SU-DHL-6 (cell line): Measurements from ENCODE around the gene IGLL5.

Experiments used
- H2AFZ ChIP-seq: fragments of 200-600 bp; sonication (generic); 2 replicates; pipeline ENCODE4 v1.6.1; 2014; ENCODE audit warnings: low read depth, mild to moderate bottlenecking, moderate library complexity, mixed read lengths, antibody characterized with exemption, low read length; ENCODE audit not compliant: severe bottlenecking
- H3F3A ChIP-seq: fragments of 200-600 bp; shearing (Covaris generic); 2 replicates; pipeline ENCODE4 v1.6.0; 2016; ENCODE audit warnings: antibody characterized with exemption, mild to moderate bottlenecking; ENCODE audit not compliant: insufficient read depth
- H3K27ac ChIP-seq: fragments of 200-600 bp; sonication (generic); 2 replicates; pipeline ENCODE4 v1.5.1; 2016; ENCODE audit warnings: low read depth, mild to moderate bottlenecking, low read length, moderate library complexity, mixed read lengths
- H3K27me3 ChIP-seq: fragments of 200-600 bp; sonication (generic), shearing (Covaris generic); 2 replicates; pipeline ENCODE4 v1.6.0; 2014; ENCODE audit warnings: mild to moderate bottlenecking, low read length
- H3K36me3 ChIP-seq: fragments of 200-600 bp; sonication (generic); 2 replicates; pipeline ENCODE4 v1.6.1; 2014; ENCODE audit warnings: mild to moderate bottlenecking, low read length, mixed read lengths
- H3K4me2 ChIP-seq: fragments of 300-600, 200-600 bp; shearing (Covaris generic), sonication (generic); 2 replicates; pipeline ENCODE4 v1.6.0; 2014; ENCODE audit warnings: low read length, low read depth, mild to moderate bottlenecking; ENCODE audit not compliant: poor library complexity, severe bottlenecking
- H3K4me3 ChIP-seq: fragments of 200-600 bp; sonication (generic); 2 replicates; pipeline ENCODE4 v1.5.1; 2014; ENCODE audit warnings: antibody characterized with exemption, low read length, mild to moderate bottlenecking, mixed read lengths; ENCODE audit not compliant: insufficient read depth, poor library complexity, severe bottlenecking
- H3K79me2 ChIP-seq: fragments of 200-600 bp; sonication (generic); 2 replicates; pipeline ENCODE4 v1.6.1; 2014; ENCODE audit warnings: mild to moderate bottlenecking, low read length, moderate library complexity; ENCODE audit not compliant: insufficient read depth
- H3K9ac ChIP-seq: fragments of 200-600 bp; sonication (generic); 2 replicates; pipeline ENCODE4 v1.7.0; 2014; ENCODE audit warnings: mild to moderate bottlenecking, low read length
- H3K9me2 ChIP-seq: fragments of 200-600 bp; sonication (generic); replicated peaks from 2 replicates; pipeline ENCODE4 v1.6.1; 2014; ENCODE audit warnings: low read length; ENCODE audit not compliant: insufficient read depth
- H3K9me3 ChIP-seq: fragments of 200-600 bp; sonication (generic); 2 replicates; pipeline ENCODE4 v1.6.1; 2014; ENCODE audit warnings: low read length, mixed read lengths; ENCODE audit not compliant: insufficient read depth
- H4K20me1 ChIP-seq: fragments of 200-600 bp; sonication (generic); 2 replicates; pipeline ENCODE4 v1.6.1; 2014; ENCODE audit warnings: low read depth, mild to moderate bottlenecking, antibody characterized with exemption, low read length, moderate library complexity, mixed read lengths
- EZH2phosphoT487 ChIP-seq: fragments of 200-600 bp; sonication (generic), shearing (Covaris generic); conservative IDR thresholded peaks from 2 replicates; pipeline ENCODE4 v1.6.1; 2018; ENCODE audit warnings: mild to moderate bottlenecking, antibody characterized with exemption, low read length, moderate library complexity, mixed read lengths
- TF ChIP-seq, protein P1 (sequence below): fragments of 200-600 bp; sonication (generic); IDR thresholded peaks from one replicate; pipeline ENCODE4 v1.5.1; 2017; ENCODE audit warnings: antibody characterized with exemption, mild to moderate bottlenecking, low read length, moderate library complexity; ENCODE audit not compliant: insufficient read depth, poor library complexity, severe bottlenecking

The IGLL5 gene

GRCh38 chr22:22940961-22941605 is 53.5 kb downstream of the IGLL5 start:
- Histone ChIP-seq H3K27ac (peak overlapping the region; percentile 98), H3K4me2 (peak overlapping the region; percentile 58)

GRCh38 chr22:22941831-22942510 is 54.4 kb downstream of the IGLL5 start:
- Histone ChIP-seq H3K9ac (peak overlapping the region; percentile 82), H3K27ac (peak overlapping the region; percentile 98), H3K36me3 (no peaks in the 10 kb centered on the region)

More at GRCh38 chr22:22940961-22941605, 53.5 kb downstream of the IGLL5 start:
- no peaks in the 10 kb centered on the region for H3K27me3 ChIP-seq
- TF ChIP-seq, protein P1, sequence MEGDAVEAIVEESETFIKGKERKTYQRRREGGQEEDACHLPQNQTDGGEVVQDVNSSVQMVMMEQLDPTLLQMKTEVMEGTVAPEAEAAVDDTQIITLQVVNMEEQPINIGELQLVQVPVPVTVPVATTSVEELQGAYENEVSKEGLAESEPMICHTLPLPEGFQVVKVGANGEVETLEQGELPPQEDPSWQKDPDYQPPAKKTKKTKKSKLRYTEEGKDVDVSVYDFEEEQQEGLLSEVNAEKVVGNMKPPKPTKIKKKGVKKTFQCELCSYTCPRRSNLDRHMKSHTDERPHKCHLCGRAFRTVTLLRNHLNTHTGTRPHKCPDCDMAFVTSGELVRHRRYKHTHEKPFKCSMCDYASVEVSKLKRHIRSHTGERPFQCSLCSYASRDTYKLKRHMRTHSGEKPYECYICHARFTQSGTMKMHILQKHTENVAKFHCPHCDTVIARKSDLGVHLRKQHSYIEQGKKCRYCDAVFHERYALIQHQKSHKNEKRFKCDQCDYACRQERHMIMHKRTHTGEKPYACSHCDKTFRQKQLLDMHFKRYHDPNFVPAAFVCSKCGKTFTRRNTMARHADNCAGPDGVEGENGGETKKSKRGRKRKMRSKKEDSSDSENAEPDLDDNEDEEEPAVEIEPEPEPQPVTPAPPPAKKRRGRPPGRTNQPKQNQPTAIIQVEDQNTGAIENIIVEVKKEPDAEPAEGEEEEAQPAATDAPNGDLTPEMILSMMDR, result no peak
- peaks cover 40% of the 10 kb centered on the region for H3K79me2 ChIP-seq
- no peaks in the 10 kb centered on the region for H3K36me3 ChIP-seq
- no peak overlapping the region for H3K4me3 ChIP-seq
- H2AFZ ChIP-seq, result no peak overlapping the region
- H3F3A ChIP-seq, result peaks cover 55% of the 10 kb centered on the region
- no peaks in the 10 kb centered on the region for H3K9me3 ChIP-seq
- H4K20me1 ChIP-seq, result no peaks in the 10 kb centered on the region
- peak overlapping the region; percentile 82 for H3K9ac ChIP-seq
- H3K9me2 ChIP-seq, result no peaks in the 10 kb centered on the region

DNA sequence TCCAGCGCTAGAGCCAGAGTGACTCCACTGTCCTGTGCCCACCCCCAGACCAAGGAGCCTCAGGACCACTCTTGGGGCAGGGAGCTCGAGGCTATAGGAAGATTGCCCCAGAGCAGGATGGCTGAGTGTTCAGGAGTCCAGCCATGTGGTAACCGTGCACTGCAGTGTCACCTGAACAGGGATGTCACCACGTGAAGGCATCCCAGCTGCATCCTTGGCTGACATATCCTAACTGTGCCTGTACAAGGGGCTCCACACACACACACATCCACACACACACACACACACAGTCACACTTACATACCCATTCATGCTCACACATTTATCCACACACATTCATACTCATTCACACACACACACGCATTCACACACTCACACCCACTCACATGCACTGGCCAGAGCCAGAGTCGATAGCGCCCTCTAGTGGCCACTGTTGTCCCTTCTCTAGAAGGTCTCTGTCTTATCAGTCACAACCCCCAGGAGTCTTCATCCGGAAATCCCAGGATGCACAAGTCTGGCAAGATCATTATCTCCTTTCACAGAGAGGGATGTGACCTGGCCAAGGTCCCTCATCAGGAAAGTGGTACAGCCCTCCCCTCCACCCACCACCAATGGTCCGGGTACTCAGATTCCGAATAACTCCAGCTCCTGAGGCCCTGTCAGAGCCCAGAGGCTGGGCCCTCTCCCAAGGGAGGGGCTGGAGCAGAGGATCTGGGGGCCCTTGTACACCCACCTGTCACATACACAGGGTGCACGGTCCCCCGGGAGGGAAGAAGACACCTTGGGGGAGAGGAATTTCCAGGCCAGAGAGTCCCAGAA is 55.1 kb downstream of the IGLL5 start:
- Histone ChIP-seq H4K20me1 (no peaks in the 10 kb centered on the region), H3K79me2 (peaks cover 32% of the 10 kb centered on the region), H2AFZ (no peak overlapping the region), H3K36me3 (no peaks in the 10 kb centered on the region), H3K9ac (peak overlapping the region; percentile 82), H3K27me3 (no peaks in the 10 kb centered on the region), H3K9me2 (no peaks in the 10 kb centered on the region), H3K4me2 (peak overlapping the region; percentile 58), H3K9me3 (no peaks in the 10 kb centered on the region), H3K4me3 (no peak overlapping the region), H3K27ac (peak overlapping the region; percentile 98), H3F3A (peaks cover 64% of the 10 kb centered on the region)
- TF ChIP-seq, protein P1, result peak; percentile 88
- TF ChIP-seq EZH2phosphoT487, result no peak

More at GRCh38 chr22:22941831-22942510, 54.4 kb downstream of the IGLL5 start:
- no peaks in the 10 kb centered on the region for H3K27me3 ChIP-seq
- H3K79me2 ChIP-seq, result peaks cover 37% of the 10 kb centered on the region
- H3K9me3 ChIP-seq, result no peaks in the 10 kb centered on the region
- no peaks in the 10 kb centered on the region for H4K20me1 ChIP-seq
- H2AFZ ChIP-seq, result no peak overlapping the region
- no peak for TF ChIP-seq EZH2phosphoT487
- TF ChIP-seq, protein P1, result no peak
- peak overlapping the region; percentile 58 for H3K4me2 ChIP-seq
- no peaks in the 10 kb centered on the region for H3K9me2 ChIP-seq
- peaks cover 56% of the 10 kb centered on the region for H3F3A ChIP-seq
- no peak overlapping the region for H3K4me3 ChIP-seq
